ENCODE results near the gene SLC11A2. TPM values are rescaled to one million over a fixed set of nuclear protein-coding genes. Genes with fewer than 3 reads are reported as not detected.
A peak's percentile ranks its signal among the peaks of the same experiment; 100 is the strongest.

The SLC11A2 gene
- total RNA-seq, 2 donors from 2014 or later = 74.3 to 99.1 TPM

- H3K4me3 ChIP-seq (ENCODE audit: low read length) = no peak overlapping the region
- no peak for DNase-seq
- no peak for TF ChIP-seq CTCF (conservative IDR thresholded peaks at IDR 0.05)
- H3K9me3 ChIP-seq (ENCODE audit: control insufficient read depth, low read length) = no peaks in the 10 kb centered on the region
- no peaks in the 10 kb centered on the region for H3K4me1 ChIP-seq (ENCODE audit: control insufficient read depth, insufficient read depth, low read length)
- no peak overlapping the region for H3K27ac ChIP-seq (ENCODE audit: low read depth, low read length)
- H3K4me3 Mint-ChIP-seq = no peak overlapping the region
- no peaks in the 10 kb centered on the region for H3K9me3 Mint-ChIP-seq
- no peak overlapping the region for H3K9ac ChIP-seq (ENCODE audit: extremely low read depth, low read length, poor library complexity, severe bottlenecking)
- H3K27me3 ChIP-seq (ENCODE audit: control insufficient read depth, insufficient read depth, low read length, poor library complexity, severe bottlenecking) = no peaks in the 10 kb centered on the region
- H3K27ac Mint-ChIP-seq = no peak overlapping the region
- no peaks in the 10 kb centered on the region for H3K36me3 Mint-ChIP-seq (ENCODE audit: low read depth)
- 60 to 81% methylated on average over 1 to 2 of the region's 3 CpGs for WGBS, 2 experiments (ENCODE audit: insufficient coverage in 1 of 2, insufficient read length in 1 of 2)
- H3K36me3 ChIP-seq (ENCODE audit: control insufficient read depth, insufficient read depth, low read length) = no peaks in the 10 kb centered on the region
- H3K4me1 Mint-ChIP-seq = no peaks in the 10 kb centered on the region
- no peaks in the 10 kb centered on the region for H3K27me3 Mint-ChIP-seq (ENCODE audit: insufficient read depth)
Measured at GRCh38 chr12:51036279-51036678, 10.1 kb upstream of the SLC11A2 start.

GRCh38 chr12:51033457-51034089 is 7.4 kb upstream of the SLC11A2 start:
- peak; percentile 62 for DNase-seq
- H3K4me3 Mint-ChIP-seq = no peak overlapping the region
- no peaks in the 10 kb centered on the region for H3K27me3 ChIP-seq (ENCODE audit: control insufficient read depth, insufficient read depth, low read length, poor library complexity, severe bottlenecking)
- no peak overlapping the region for H3K9ac ChIP-seq (ENCODE audit: extremely low read depth, low read length, poor library complexity, severe bottlenecking)
- H3K36me3 Mint-ChIP-seq (ENCODE audit: low read depth) = no peaks in the 10 kb centered on the region
- H3K9me3 ChIP-seq (ENCODE audit: control insufficient read depth, low read length) = no peaks in the 10 kb centered on the region
- H3K27me3 Mint-ChIP-seq (ENCODE audit: insufficient read depth) = no peaks in the 10 kb centered on the region
- no peak overlapping the region for H3K4me3 ChIP-seq (ENCODE audit: low read length)
- H3K36me3 ChIP-seq (ENCODE audit: control insufficient read depth, insufficient read depth, low read length) = no peaks in the 10 kb centered on the region
- peak overlapping the region; percentile 30 for H3K27ac Mint-ChIP-seq
- TF ChIP-seq CTCF (conservative IDR thresholded peaks at IDR 0.05) = no peak
- H3K27ac ChIP-seq (ENCODE audit: low read depth, low read length) = no peak overlapping the region
- H3K9me3 Mint-ChIP-seq = no peaks in the 10 kb centered on the region
- no peaks in the 10 kb centered on the region for H3K4me1 ChIP-seq (ENCODE audit: control insufficient read depth, insufficient read depth, low read length)
- 88 to 90% methylated on average over 3 to 4 of the region's 4 CpGs for WGBS, 2 experiments (ENCODE audit: insufficient coverage in 1 of 2, insufficient read length in 1 of 2)
- H3K4me1 Mint-ChIP-seq = no peaks in the 10 kb centered on the region

- WGBS, 2 experiments (ENCODE audit: insufficient coverage in 1 of 2, insufficient read length in 1 of 2) = 80 to 95% methylated on average over 1 to 2 of the region's 2 CpGs
- no peak for DNase-seq
- no peaks in the 10 kb centered on the region for H3K27me3 Mint-ChIP-seq (ENCODE audit: insufficient read depth)
- H3K4me3 Mint-ChIP-seq = no peak overlapping the region
- no peaks in the 10 kb centered on the region for H3K36me3 Mint-ChIP-seq (ENCODE audit: low read depth)
- H3K4me1 ChIP-seq (ENCODE audit: control insufficient read depth, insufficient read depth, low read length) = no peaks in the 10 kb centered on the region
- no peaks in the 10 kb centered on the region for H3K36me3 ChIP-seq (ENCODE audit: control insufficient read depth, insufficient read depth, low read length)
- H3K27me3 ChIP-seq (ENCODE audit: control insufficient read depth, insufficient read depth, low read length, poor library complexity, severe bottlenecking) = no peaks in the 10 kb centered on the region
- no peak overlapping the region for H3K9ac ChIP-seq (ENCODE audit: extremely low read depth, low read length, poor library complexity, severe bottlenecking)
- H3K9me3 Mint-ChIP-seq = no peaks in the 10 kb centered on the region
- H3K4me1 Mint-ChIP-seq = peaks cover 4% of the 10 kb centered on the region
- no peaks in the 10 kb centered on the region for H3K9me3 ChIP-seq (ENCODE audit: control insufficient read depth, low read length)
- H3K4me3 ChIP-seq (ENCODE audit: low read length) = no peak overlapping the region
- no peak overlapping the region for H3K27ac ChIP-seq (ENCODE audit: low read depth, low read length)
- no peak for TF ChIP-seq CTCF (conservative IDR thresholded peaks at IDR 0.05)
- peak overlapping the region; percentile 30 for H3K27ac Mint-ChIP-seq
Measured at GRCh38 chr12:51033048-51033447, 6.9 kb upstream of the SLC11A2 start.
